Gastroesophageal sphincter (tissue), 4 donors: ENCODE results near the gene FTCD. TPM values are rescaled to one million over a fixed set of nuclear protein-coding genes. Genes with fewer than 3 reads are reported as not detected.

Source experiments
- ATAC-seq: fragments of 150-250 bp; one replicate; pipeline ENCODE4 v1.9.1; 2016; ENCODE audit warnings: mild to moderate bottlenecking, moderate library complexity
- H3K27ac ChIP-seq, 4 donors: fragments of 200-600 bp; sonication (generic) in 3 of 4; 1 replicate in 3 of 4; 2 replicates in 1 of 4; pipeline ENCODE4 v1.5.1; 2016 to 2019
- H3K27me3 ChIP-seq: fragments of 200-600 bp; sonication (generic); one replicate; pipeline ENCODE4 v1.5.1; 2019
- H3K36me3 ChIP-seq, 2 donors: fragments of 200-600 bp; sonication (generic); one replicate each; pipeline ENCODE4 v1.5.1; 2019; ENCODE audit warnings: control low read depth in 1 of 2
- H3K4me1 ChIP-seq, 3 donors: fragments of 200-600 bp; sonication (generic); 1 replicate in 2 of 3; 2 replicates in 1 of 3; pipeline ENCODE4 v1.5.1; 2016 to 2019; ENCODE audit warnings: control low read depth in 2 of 3
- H3K4me3 ChIP-seq, 2 donors: fragments of 200-600 bp; sonication (generic); one replicate each; pipeline ENCODE4 v1.5.1; 2019; ENCODE audit warnings: mild to moderate bottlenecking in 1 of 2, moderate library complexity in 1 of 2
- H3K9me3 ChIP-seq, 3 donors: fragments of 200-600 bp; sonication (generic); one replicate each; pipeline ENCODE4 v1.5.1; 2017 to 2019; ENCODE audit warnings: control low read depth in 2 of 3
- EP300 ChIP-seq: sonication (generic); formaldehyde crosslinking; IDR thresholded peaks from one replicate; pipeline ENCODE4 v1.6.1; 2017; ENCODE audit warnings: antibody characterized with exemption, mild to moderate bottlenecking
- POLR2A ChIP-seq, 2 donors: fragments of 450-650 bp; IDR thresholded peaks; one replicate each; pipeline ENCODE4 v1.6.1; 2017; ENCODE audit warnings: antibody characterized with exemption in 2 of 2, mild to moderate bottlenecking in 2 of 2, moderate library complexity in 1 of 2
- POLR2AphosphoS5 ChIP-seq: sonication (generic); formaldehyde crosslinking; IDR thresholded peaks from one replicate; pipeline ENCODE4 v1.6.1; 2017; ENCODE audit warnings: antibody characterized with exemption
- WGBS, 2 donors: methylation state at CpG; one replicate each; pipeline ENCODE4 v1.1.5; 2018; ENCODE audit warnings: low coverage in 1 of 2; 5-methylcytosine and 5-hydroxymethylcytosine counted together
- total RNA-seq, 4 donors: library from RNA; depleted of rRNA; stranded (reverse); fragments of >200 nt; gene quantifications; one replicate each; pipeline ENCODE4 v1.1.0, GENCODE V29; 2016
- TF ChIP-seq, protein P1 (sequence below), 4 experiments: fragments of 200-600 bp in 2 of 4; fragments of 450-650 bp in 2 of 4; sonication (generic) in 1 of 4; IDR thresholded peaks; one replicate each; pipeline ENCODE4 v1.5.1; 2017 to 2019; ENCODE audit warnings: antibody characterized with exemption in 4 of 4, mild to moderate bottlenecking in 2 of 4, moderate library complexity in 2 of 4

FTCD gene
- total RNA-seq, 4 donors from 2014 or later, result 0.31 to 1.5 TPM; not detected in 2

DNA sequence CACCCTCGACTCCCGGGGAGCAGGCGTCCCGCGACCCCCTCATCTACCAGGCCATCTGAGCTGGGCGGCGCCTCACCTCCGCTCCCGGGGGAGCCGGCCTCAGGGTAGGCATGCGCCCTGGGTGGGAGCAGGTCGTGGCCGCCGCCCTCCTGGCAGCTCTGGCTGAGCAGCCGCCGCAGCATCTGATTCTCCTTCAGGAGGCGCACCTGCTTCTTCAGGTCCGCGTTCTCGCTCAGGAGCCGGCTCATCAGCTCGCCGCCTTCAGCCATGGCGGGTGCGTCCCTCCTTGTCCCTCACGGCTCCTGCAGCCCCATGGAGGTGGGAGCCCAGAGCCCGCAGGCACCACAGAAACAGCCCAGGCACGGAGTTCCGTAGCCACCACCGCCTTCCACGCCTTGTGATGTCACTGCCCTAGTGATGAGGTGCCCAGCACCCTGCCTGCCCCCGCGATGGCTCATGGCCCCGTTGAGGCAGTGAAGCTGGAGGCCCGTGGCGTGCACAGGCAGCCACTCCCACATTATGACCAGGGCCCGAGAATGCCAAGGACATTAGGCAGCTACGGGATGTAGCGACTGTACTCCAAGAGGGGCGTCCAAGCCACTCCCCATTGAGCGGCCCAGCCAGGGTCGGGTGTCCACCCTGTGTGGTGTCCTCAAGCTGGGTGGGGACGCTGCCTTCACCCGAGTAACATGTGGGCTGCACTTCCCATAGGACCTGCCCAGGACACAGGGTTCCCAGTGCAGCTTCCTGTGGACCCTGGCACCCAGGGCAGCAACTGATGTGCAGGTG is 27.4 kb upstream of the FTCD start:
- TF ChIP-seq POLR2A (IDR thresholded peaks at IDR 0.05) (no peak), POLR2AphosphoS5 (no peak), EP300 (no peak)
- TF ChIP-seq, protein P1, sequence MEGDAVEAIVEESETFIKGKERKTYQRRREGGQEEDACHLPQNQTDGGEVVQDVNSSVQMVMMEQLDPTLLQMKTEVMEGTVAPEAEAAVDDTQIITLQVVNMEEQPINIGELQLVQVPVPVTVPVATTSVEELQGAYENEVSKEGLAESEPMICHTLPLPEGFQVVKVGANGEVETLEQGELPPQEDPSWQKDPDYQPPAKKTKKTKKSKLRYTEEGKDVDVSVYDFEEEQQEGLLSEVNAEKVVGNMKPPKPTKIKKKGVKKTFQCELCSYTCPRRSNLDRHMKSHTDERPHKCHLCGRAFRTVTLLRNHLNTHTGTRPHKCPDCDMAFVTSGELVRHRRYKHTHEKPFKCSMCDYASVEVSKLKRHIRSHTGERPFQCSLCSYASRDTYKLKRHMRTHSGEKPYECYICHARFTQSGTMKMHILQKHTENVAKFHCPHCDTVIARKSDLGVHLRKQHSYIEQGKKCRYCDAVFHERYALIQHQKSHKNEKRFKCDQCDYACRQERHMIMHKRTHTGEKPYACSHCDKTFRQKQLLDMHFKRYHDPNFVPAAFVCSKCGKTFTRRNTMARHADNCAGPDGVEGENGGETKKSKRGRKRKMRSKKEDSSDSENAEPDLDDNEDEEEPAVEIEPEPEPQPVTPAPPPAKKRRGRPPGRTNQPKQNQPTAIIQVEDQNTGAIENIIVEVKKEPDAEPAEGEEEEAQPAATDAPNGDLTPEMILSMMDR (IDR thresholded peaks at IDR 0.05), result no peak
- H3K4me1 ChIP-seq, result peaks cover 0 to 1% (median 0%) of the 10 kb centered on the region in 3 donors
- H3K36me3 ChIP-seq, result peaks cover 0 to under 1% of the 10 kb centered on the region in 2 donors
- peaks cover 17% of the 10 kb centered on the region for H3K27me3 ChIP-seq
- no CpG with 5 or more reads among the region's 44 CpGs for WGBS, 2 donors
- peak overlapping the region in 1 of 4 donors; percentile 64 for H3K27ac ChIP-seq
- ATAC-seq, result no peak
- no peaks in the 10 kb centered on the region for H3K9me3 ChIP-seq
- H3K4me3 ChIP-seq, result no peak overlapping the region

DNA sequence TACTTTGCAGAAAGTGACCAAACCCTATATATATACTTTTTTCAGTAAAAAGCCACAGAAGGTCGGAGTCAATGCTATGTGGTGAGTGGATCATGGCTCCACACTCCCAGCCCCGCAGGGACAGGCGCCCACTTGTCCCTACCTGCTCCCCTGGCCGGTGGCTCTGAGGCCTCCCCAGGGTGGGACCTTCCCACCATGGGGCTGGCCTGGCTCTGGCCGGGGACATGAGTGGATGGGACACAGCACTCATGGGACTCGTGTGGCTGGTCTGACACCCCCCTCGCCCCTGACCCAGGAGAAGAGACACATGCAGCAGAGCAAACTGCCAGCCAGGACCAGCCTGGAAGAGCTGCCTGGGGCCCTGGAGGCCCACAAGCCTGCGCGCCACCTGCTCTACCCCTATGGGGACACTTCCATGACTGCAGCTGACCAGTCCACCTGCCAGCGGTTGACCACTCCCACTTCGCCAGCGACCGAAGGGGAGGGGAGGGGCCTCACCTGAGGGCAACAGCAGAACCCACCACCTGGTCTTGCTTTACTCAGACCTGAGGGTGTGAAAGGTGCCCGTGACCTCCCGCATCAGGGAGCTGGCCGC is 26.7 kb upstream of the FTCD start:
- H3K4me1 ChIP-seq, result no peaks in the 10 kb centered on the region
- no peak for ATAC-seq
- peaks cover 17% of the 10 kb centered on the region for H3K27me3 ChIP-seq
- no peaks in the 10 kb centered on the region for H3K36me3 ChIP-seq
- H3K9me3 ChIP-seq, result peaks cover 0 to 1% (median 0%) of the 10 kb centered on the region in 3 donors
- peak overlapping the region in 1 of 4 donors; percentile 64 for H3K27ac ChIP-seq
- H3K4me3 ChIP-seq, result no peak overlapping the region
- TF ChIP-seq POLR2AphosphoS5, result no peak
- no CpG with 5 or more reads among the region's 16 CpGs for WGBS, 2 donors

DNA sequence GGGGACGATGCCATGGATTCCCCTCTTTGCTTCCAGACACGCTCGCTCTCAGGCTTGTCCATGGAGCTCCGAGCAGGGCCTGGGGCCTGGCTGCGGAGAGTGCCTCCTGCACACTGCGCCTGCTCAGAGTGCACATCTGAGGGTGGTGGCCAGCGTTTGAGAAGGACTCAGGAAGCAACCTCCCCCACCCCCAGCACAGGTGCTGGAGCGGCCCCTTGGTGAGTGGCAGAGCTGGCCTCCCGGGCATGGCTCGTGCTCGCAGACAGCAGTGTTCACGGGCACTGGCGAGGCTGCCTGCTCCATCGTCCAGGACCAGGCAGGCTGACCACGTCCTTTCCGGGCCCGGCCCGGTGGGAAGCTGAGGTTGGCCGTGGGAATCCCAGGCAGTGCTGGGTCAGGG is 26.1 kb upstream of the FTCD start:
- H3K27me3 ChIP-seq, result peaks cover 17% of the 10 kb centered on the region
- H3K9me3 ChIP-seq, result peaks cover 0 to 7% (median 0%) of the 10 kb centered on the region in 3 donors
- H3K27ac ChIP-seq, result no peak overlapping the region
- no peaks in the 10 kb centered on the region for H3K4me1 ChIP-seq
- no peak for ATAC-seq
- TF ChIP-seq POLR2AphosphoS5 (no peak), EP300 (no peak), POLR2A (IDR thresholded peaks at IDR 0.05) (no peak)
- TF ChIP-seq, protein P1 (IDR thresholded peaks at IDR 0.05), result no peak
- 100% methylated on average over 1 of the region's 19 CpGs; no CpG with 5 or more reads in 1 of the 2 donors for WGBS, 2 donors
- H3K36me3 ChIP-seq, result no peaks in the 10 kb centered on the region
- no peak overlapping the region for H3K4me3 ChIP-seq

DNA sequence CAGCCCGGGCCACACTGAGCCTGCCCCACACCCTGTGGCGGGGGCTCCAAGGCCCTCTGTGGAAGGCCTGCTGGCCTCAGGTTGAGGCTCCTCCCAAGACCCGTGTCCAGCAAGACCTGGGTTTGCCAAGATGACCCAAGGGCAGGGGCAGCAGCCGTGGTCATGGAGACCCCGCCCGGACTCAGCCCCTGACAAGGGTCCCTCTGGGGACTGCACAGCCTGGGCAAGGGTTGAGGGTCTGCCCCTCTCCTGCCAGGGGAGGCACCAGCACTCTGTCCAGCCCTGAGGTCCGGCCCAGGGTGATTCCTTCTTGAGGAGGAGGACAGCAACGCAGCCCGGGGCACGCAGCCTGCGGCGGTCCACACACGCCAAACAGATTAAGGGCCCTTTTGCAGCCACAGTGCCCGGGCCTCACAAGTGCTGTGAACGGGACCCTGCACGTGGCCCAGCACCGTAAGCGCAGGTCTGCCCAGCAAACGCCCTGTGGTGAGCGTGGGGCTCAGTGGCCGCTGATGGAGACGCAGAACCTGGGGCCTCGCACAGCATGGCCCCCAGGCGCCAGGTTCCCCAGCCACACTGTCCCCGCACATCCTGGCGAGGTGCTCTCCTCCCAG is 25.5 kb upstream of the FTCD start:
- Histone ChIP-seq H3K4me3 (no peak overlapping the region), H3K27ac (no peak overlapping the region), H3K9me3 (peaks cover 0 to 9% (median 0%) of the 10 kb centered on the region in 3 donors), H3K36me3 (no peaks in the 10 kb centered on the region), H3K27me3 (peaks cover 17% of the 10 kb centered on the region), H3K4me1 (no peaks in the 10 kb centered on the region)
- TF ChIP-seq POLR2AphosphoS5, result no peak
- no peak for TF ChIP-seq EP300
- TF ChIP-seq, protein P1 (IDR thresholded peaks at IDR 0.05), result no peak
- TF ChIP-seq POLR2A (IDR thresholded peaks at IDR 0.05), result no peak
- WGBS, 2 donors, result 84% methylated on average over 7 of the region's 26 CpGs; no CpG with 5 or more reads in 1 of the 2 donors
- ATAC-seq, result no peak

DNA sequence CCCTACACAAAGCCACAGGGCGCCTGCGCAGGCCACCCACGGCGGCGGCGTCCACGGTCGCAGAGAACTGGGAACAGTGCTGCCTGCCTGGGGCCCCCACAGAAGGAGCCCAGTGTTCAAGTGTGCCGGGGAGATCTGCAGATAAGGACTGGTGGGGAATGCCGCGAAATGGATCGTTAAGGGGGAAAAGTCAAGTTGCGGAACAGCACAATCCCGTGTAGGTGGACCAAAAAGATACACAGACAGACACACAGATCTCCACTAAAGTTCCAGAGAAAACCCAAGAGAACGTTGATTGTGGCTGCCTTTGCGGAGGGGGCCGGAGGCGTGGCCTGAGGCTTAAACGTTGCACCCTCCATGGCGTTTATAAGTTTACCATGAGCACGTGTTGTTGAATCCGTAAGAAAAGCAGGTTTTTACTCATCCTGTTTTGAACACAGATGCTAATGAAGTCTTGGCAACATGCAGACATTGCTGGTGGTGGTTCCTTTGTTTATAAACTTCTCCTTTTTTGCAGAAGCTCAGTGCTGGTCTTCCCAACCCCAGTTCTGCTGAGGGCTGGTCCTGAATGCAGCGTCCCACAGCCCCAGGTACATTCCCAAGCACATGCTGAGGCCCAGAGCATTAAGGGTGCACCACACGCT is 24.8 kb upstream of the FTCD start:
- no peaks in the 10 kb centered on the region for H3K4me1 ChIP-seq

More for the DNA sequence above, 24.8 kb upstream of the FTCD start:
- Histone ChIP-seq H3K27me3 (peaks cover 17% of the 10 kb centered on the region), H3K9me3 (peaks cover 0 to 11% (median 0%) of the 10 kb centered on the region in 3 donors), H3K4me3 (no peak overlapping the region), H3K36me3 (no peaks in the 10 kb centered on the region), H3K27ac (no peak overlapping the region)
- 49 to 67% methylated on average over 4 to 9 of the region's 24 CpGs for WGBS, 2 donors
- no peak for ATAC-seq
- no peak for TF ChIP-seq POLR2AphosphoS5
- TF ChIP-seq, protein P1 (IDR thresholded peaks at IDR 0.05), result no peak
- TF ChIP-seq EP300, result no peak
- no peak for TF ChIP-seq POLR2A (IDR thresholded peaks at IDR 0.05)
